ENCODE data around the gene ATP11B. TPM values are rescaled to one million over a fixed set of nuclear protein-coding genes. Genes with fewer than 3 reads are reported as not detected.

The ATP11B gene
- total RNA-seq, 6 donors from 2014 or later = 56.4 to 102 (median 83.2) TPM

- ATAC-seq (ENCODE audit: low FRiP score in 2 of 2) = no peak
- peaks cover 0 to 3% (median 0%) of the 10 kb centered on the region in 4 donors for H3K4me1 ChIP-seq
Measured at GRCh38 chr3:182917134-182917533, 123.8 kb downstream of the ATP11B start.

GRCh38 chr3:182919866-182920357 is 126.6 kb downstream of the ATP11B start:
- ATAC-seq (ENCODE audit: low FRiP score in 2 of 2) (no peak), DNase-seq (no peak)
- WGBS, 2 donors = 91 to 96% methylated on average over 5 of the region's 5 CpGs
- no peak overlapping the region for H3K4me3 ChIP-seq
- no peak for TF ChIP-seq CTCF (IDR thresholded peaks at IDR 0.05)
- H3K36me3 ChIP-seq = peaks cover 0 to 10% (median under 1%) of the 10 kb centered on the region in 4 donors
- no peak overlapping the region for H3K27ac ChIP-seq
- H3K27me3 ChIP-seq = no peaks in the 10 kb centered on the region
- peaks cover 0 to 3% (median 0%) of the 10 kb centered on the region in 4 donors for H3K4me1 ChIP-seq
- H3K9me3 ChIP-seq = no peaks in the 10 kb centered on the region

More at GRCh38 chr3:182917134-182917533, 123.8 kb downstream of the ATP11B start:
- TF ChIP-seq POLR2A (IDR thresholded peaks at IDR 0.05) (no peak), CTCF (IDR thresholded peaks at IDR 0.05) (no peak), EP300 (IDR thresholded peaks at IDR 0.05) (no peak), POLR2AphosphoS5 (IDR thresholded peaks at IDR 0.05) (no peak)
- Histone ChIP-seq H3K9me3 (no peaks in the 10 kb centered on the region), H3K27me3 (no peaks in the 10 kb centered on the region), H3K36me3 (peaks cover 0 to 28% (median 12%) of the 10 kb centered on the region in 4 donors), H3K27ac (no peak overlapping the region), H3K4me3 (no peak overlapping the region)
- no peak for DNase-seq
- WGBS, 2 donors = 94 to 95% methylated on average over 3 of the region's 3 CpGs

- TF ChIP-seq POLR2A (IDR thresholded peaks at IDR 0.05) = no peak
- TF ChIP-seq EP300 (IDR thresholded peaks at IDR 0.05) = no peak
- no peak for TF ChIP-seq CTCF (IDR thresholded peaks at IDR 0.05)
- no peak for TF ChIP-seq POLR2AphosphoS5 (IDR thresholded peaks at IDR 0.05)
- no peak for DNase-seq
- peaks cover 0 to 3% (median 0%) of the 10 kb centered on the region in 4 donors for H3K4me1 ChIP-seq
Measured at GRCh38 chr3:182920515-182921084, 127.3 kb downstream of the ATP11B start.

GRCh38 chr3:182921665-182922355 is 128.5 kb downstream of the ATP11B start:
- no peak for ATAC-seq (ENCODE audit: low FRiP score in 2 of 2)
- no peak overlapping the region for H3K27ac ChIP-seq
- TF ChIP-seq CTCF (IDR thresholded peaks at IDR 0.05) (no peak), POLR2AphosphoS5 (IDR thresholded peaks at IDR 0.05) (no peak), POLR2A (IDR thresholded peaks at IDR 0.05) (no peak), EP300 (IDR thresholded peaks at IDR 0.05) (no peak)
- H3K4me3 ChIP-seq = no peak overlapping the region
- peaks cover 0 to 7% (median 0%) of the 10 kb centered on the region in 4 donors for H3K36me3 ChIP-seq
- no peaks in the 10 kb centered on the region for H3K9me3 ChIP-seq
- DNase-seq = no peak
- WGBS, 2 donors = 75 to 84% methylated on average over 4 of the region's 4 CpGs
- no peaks in the 10 kb centered on the region for H3K27me3 ChIP-seq
- H3K4me1 ChIP-seq = peaks cover 0 to 3% (median 0%) of the 10 kb centered on the region in 4 donors

More at GRCh38 chr3:182920515-182921084, 127.3 kb downstream of the ATP11B start:
- H3K9me3 ChIP-seq = no peaks in the 10 kb centered on the region
- H3K27ac ChIP-seq = no peak overlapping the region
- WGBS, 2 donors = 84 to 86% methylated on average over 9 of the region's 9 CpGs
- peaks cover 0 to 7% (median 0%) of the 10 kb centered on the region in 4 donors for H3K36me3 ChIP-seq
- no peak overlapping the region for H3K4me3 ChIP-seq
- peak in 1 of 2 donors; percentile 36 for ATAC-seq (ENCODE audit: low FRiP score in 2 of 2)
- no peaks in the 10 kb centered on the region for H3K27me3 ChIP-seq
